ENCODE results near the gene NID2.

Gene NID2

DNA sequence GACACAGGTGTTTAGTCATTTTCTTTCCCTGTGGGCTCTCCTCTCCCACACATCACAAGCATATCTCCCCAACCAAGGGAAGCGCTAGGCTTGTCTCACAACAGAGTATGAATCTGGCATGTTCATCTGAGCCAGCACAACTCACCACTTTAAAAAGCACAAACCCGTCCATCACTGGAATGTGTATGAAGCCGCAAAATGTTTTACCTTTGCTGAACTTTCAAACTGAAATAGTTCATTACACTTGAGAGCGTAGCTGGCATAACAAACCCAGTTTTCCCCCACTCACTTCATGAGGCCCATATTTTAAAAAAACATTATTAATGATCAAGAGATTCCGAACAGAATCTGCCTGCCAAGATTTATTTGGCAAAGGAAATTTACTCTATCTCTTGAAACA is 15.8 kb downstream of the NID2 start:
- H4K20me1 ChIP-seq (ENCODE audit: control insufficient read depth, insufficient read depth, low read depth, low read length), result no peaks in the 10 kb centered on the region
- no peaks in the 10 kb centered on the region for H3K4me1 ChIP-seq (ENCODE audit: control insufficient read depth, low read length)
- no peaks in the 10 kb centered on the region for H3K9me2 ChIP-seq (replicated peaks; ENCODE audit: control insufficient read depth, low read length)
- H3K27ac ChIP-seq (ENCODE audit: low read depth, low read length), result no peak overlapping the region
- TF ChIP-seq EZH2phosphoT487 (IDR thresholded peaks at IDR 0.05; ENCODE audit: borderline replicate concordance, low read length), result no peak
- no peak for TF ChIP-seq CTCF (IDR thresholded peaks at IDR 0.05; ENCODE audit: low read depth, low read length, poor library complexity, severe bottlenecking)
- H3K36me3 ChIP-seq (ENCODE audit: control insufficient read depth, low read length), result no peaks in the 10 kb centered on the region
- H3K27me3 ChIP-seq (ENCODE audit: control insufficient read depth, low read length), result 0 out of 2 replicates have a peak, but pooled peaks cover 3% of the 10 kb centered on the region
- no peaks in the 10 kb centered on the region for H3K9me3 ChIP-seq (ENCODE audit: control insufficient read depth, insufficient read depth, low read length)
- no peak overlapping the region for H3K4me2 ChIP-seq (ENCODE audit: low read length)
- no peaks in the 10 kb centered on the region for H3F3A ChIP-seq (ENCODE audit: control insufficient read depth, insufficient read depth)
- H3K4me3 ChIP-seq (ENCODE audit: low read length), result no peak overlapping the region
- no peaks in the 10 kb centered on the region for H3K79me2 ChIP-seq (ENCODE audit: control insufficient read depth, low read length)

- H3K9me2 ChIP-seq (replicated peaks; ENCODE audit: control insufficient read depth, low read length), result no peaks in the 10 kb centered on the region
- no peaks in the 10 kb centered on the region for H3K79me2 ChIP-seq (ENCODE audit: control insufficient read depth, low read length)
- no peaks in the 10 kb centered on the region for H4K20me1 ChIP-seq (ENCODE audit: control insufficient read depth, insufficient read depth, low read depth, low read length)
- H3K4me3 ChIP-seq (ENCODE audit: low read length), result no peak overlapping the region
- H3K4me2 ChIP-seq (ENCODE audit: low read length), result no peak overlapping the region
- H3K4me1 ChIP-seq (ENCODE audit: control insufficient read depth, low read length), result no peaks in the 10 kb centered on the region
- 0 out of 2 replicates have a peak, but pooled peaks cover 3% of the 10 kb centered on the region for H3K27me3 ChIP-seq (ENCODE audit: control insufficient read depth, low read length)
- TF ChIP-seq CTCF (IDR thresholded peaks at IDR 0.05; ENCODE audit: low read depth, low read length, poor library complexity, severe bottlenecking) (no peak), EZH2phosphoT487 (IDR thresholded peaks at IDR 0.05; ENCODE audit: borderline replicate concordance, low read length) (no peak)
- no peak overlapping the region for H3K27ac ChIP-seq (ENCODE audit: low read depth, low read length)
- no peaks in the 10 kb centered on the region for H3K36me3 ChIP-seq (ENCODE audit: control insufficient read depth, low read length)
- H3F3A ChIP-seq (ENCODE audit: control insufficient read depth, insufficient read depth), result no peaks in the 10 kb centered on the region
- no peaks in the 10 kb centered on the region for H3K9me3 ChIP-seq (ENCODE audit: control insufficient read depth, insufficient read depth, low read length)
These were observed 16.4 kb downstream of the NID2 start for GRCh38 chr14:52052288-52052943.

DNA sequence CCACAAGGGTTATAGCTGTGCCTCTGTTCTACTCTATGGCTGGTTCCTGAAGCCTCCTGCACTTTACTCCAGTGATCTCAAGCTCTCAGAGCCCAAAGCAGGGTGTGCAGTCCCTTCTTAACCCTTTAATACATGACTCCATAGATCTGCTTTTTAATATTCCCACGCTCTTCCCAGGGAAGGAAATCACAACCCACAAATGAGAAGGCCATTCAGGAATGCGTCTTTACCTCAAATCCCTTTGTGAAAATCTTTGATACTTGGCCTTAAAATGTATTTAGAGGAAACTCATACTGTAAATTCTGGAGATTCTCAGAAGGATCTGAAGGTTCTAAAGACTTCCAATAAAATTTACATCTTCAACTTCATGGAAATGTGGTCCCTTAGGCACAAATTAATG is 17.0 kb downstream of the NID2 start:
- H3K79me2 ChIP-seq (ENCODE audit: control insufficient read depth, low read length), result no peaks in the 10 kb centered on the region

More for the DNA sequence above, 17.0 kb downstream of the NID2 start:
- Histone ChIP-seq H3K36me3 (ENCODE audit: control insufficient read depth, low read length) (no peaks in the 10 kb centered on the region), H3K27me3 (ENCODE audit: control insufficient read depth, low read length) (0 out of 2 replicates have a peak, but pooled peaks cover 3% of the 10 kb centered on the region), H3K4me3 (ENCODE audit: low read length) (no peak overlapping the region), H3F3A (ENCODE audit: control insufficient read depth, insufficient read depth) (no peaks in the 10 kb centered on the region), H3K9me3 (ENCODE audit: control insufficient read depth, insufficient read depth, low read length) (no peaks in the 10 kb centered on the region), H4K20me1 (ENCODE audit: control insufficient read depth, insufficient read depth, low read depth, low read length) (no peaks in the 10 kb centered on the region), H3K9me2 (replicated peaks; ENCODE audit: control insufficient read depth, low read length) (no peaks in the 10 kb centered on the region), H3K27ac (ENCODE audit: low read depth, low read length) (no peak overlapping the region), H3K4me1 (ENCODE audit: control insufficient read depth, low read length) (no peaks in the 10 kb centered on the region), H3K4me2 (ENCODE audit: low read length) (no peak overlapping the region)
- TF ChIP-seq EZH2phosphoT487 (IDR thresholded peaks at IDR 0.05; ENCODE audit: borderline replicate concordance, low read length) (no peak), CTCF (IDR thresholded peaks at IDR 0.05; ENCODE audit: low read depth, low read length, poor library complexity, severe bottlenecking) (no peak)

Measured in DOHH2 (cell line).